ENCODE data around the gene CLINT1. TPM values are rescaled to one million over a fixed set of nuclear protein-coding genes. Genes with fewer than 3 reads are reported as not detected.

The CLINT1 gene
- total and polyA plus RNA-seq, 2 experiments from 2014 or later = 56.2 to 56.7 TPM

DNA sequence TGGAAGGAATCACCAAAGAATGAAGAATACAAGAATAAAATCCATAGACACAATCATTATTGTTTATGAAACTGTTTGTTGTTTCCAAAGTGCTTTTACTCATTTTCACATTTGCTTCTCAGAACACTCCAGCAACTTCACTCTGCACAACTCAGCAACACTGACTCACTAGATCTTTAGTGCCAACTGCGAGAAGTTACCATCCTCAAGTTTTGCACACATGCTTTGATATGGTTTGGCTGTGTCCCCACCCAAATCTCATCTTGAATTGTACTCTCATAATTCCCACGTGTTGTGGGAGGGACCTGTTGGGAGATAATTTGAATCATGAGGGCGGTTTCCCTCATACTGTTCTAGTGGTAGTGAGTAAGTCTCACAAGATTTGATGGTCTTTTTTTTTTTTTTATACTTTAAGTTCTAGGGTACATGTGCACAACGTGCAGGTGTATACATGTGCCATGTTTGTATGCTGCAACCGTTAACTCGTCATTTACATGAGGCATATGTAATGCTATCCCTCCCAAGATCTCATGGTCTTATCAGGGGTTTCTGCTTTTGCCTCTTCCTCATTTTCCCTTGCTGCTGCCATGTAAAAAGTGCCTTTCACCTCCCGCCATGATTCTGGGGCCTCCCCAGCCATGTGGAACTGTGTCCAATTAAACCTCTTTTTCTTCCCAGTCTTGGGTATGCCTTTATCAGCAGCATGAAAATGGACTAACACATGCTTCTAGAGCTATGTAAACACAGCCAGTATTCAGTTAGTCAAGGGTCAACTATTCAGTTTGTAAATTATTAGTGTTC is 36.9 kb downstream of the CLINT1 start:
- Histone ChIP-seq H3K27me3 (no peaks in the 10 kb centered on the region), H3K9me3 (ENCODE audit: low read depth) (no peaks in the 10 kb centered on the region), H3K4me1 (ENCODE audit: low read depth) (peaks cover 4% of the 10 kb centered on the region), H3K4me3 (no peak overlapping the region), H3K27ac (peak overlapping the region; percentile 37), H3K36me3 (no peaks in the 10 kb centered on the region)
- DNase-seq (ENCODE audit: low read depth in 1 of 2, low spot score in 1 of 2) = no peak
- TF ChIP-seq, protein P1, sequence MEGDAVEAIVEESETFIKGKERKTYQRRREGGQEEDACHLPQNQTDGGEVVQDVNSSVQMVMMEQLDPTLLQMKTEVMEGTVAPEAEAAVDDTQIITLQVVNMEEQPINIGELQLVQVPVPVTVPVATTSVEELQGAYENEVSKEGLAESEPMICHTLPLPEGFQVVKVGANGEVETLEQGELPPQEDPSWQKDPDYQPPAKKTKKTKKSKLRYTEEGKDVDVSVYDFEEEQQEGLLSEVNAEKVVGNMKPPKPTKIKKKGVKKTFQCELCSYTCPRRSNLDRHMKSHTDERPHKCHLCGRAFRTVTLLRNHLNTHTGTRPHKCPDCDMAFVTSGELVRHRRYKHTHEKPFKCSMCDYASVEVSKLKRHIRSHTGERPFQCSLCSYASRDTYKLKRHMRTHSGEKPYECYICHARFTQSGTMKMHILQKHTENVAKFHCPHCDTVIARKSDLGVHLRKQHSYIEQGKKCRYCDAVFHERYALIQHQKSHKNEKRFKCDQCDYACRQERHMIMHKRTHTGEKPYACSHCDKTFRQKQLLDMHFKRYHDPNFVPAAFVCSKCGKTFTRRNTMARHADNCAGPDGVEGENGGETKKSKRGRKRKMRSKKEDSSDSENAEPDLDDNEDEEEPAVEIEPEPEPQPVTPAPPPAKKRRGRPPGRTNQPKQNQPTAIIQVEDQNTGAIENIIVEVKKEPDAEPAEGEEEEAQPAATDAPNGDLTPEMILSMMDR (IDR thresholded peaks at IDR 0.05; ENCODE audit: low read depth, low read length) = no peak

DNA sequence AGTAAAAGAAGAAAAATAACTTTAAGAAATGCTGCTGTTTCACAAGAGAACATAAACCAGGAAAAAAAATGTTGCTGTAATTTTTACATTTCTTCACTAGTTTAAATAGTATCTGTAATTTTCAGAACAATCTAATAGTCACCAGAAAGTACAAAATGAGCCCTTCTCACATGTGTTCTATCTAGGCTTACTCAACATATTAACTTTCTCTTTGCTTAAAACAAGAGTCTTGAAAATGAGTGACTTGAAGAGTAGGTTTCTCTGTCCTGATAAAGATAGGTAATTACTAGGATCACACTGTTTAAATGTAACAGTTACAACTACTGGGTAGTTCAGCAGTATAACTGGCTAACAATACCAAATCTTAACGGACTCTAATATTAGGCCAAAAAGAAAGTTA is 37.5 kb downstream of the CLINT1 start:
- no peak for DNase-seq (ENCODE audit: low read depth in 1 of 2, low spot score in 1 of 2)
- Histone ChIP-seq H3K4me1 (ENCODE audit: low read depth) (no peaks in the 10 kb centered on the region), H3K36me3 (peaks cover 2% of the 10 kb centered on the region), H3K4me3 (no peak overlapping the region), H3K27ac (peak overlapping the region; percentile 37), H3K27me3 (no peaks in the 10 kb centered on the region), H3K9me3 (ENCODE audit: low read depth) (no peaks in the 10 kb centered on the region)
- TF ChIP-seq, protein P1 (IDR thresholded peaks at IDR 0.05; ENCODE audit: low read depth, low read length) = no peak

DNA sequence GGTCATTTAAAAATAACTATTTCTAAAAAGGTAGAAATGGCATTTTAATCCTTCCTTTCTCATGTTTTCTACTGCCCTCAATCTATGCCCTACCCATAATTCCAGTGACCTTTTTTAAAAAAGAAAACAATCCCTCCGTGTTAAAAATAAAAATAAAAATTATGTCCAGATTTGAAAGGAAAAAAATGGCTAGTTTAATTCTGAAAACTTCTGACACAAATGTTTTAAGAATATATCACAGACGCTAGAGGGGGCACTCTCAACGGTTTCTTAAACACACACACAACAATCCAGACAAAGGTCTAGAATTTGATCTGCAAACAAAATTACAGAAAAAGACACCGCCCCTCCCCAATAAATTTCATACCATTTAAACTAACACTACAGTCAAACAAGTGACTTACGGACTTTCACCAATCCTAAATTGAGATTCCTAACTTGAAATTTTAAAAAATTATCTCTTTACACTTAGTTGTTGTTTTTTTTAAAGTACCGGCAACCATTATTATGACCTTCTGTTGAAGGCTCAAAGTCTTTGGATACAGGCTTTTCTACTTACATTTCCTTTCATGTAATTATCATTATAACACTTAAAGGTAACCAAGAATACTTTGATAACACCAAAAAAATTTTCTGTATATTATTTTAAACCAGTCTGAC is 38.2 kb downstream of the CLINT1 start:
- no peaks in the 10 kb centered on the region for H3K9me3 ChIP-seq (ENCODE audit: low read depth)
- H3K27ac ChIP-seq = peak overlapping the region; percentile 78
- H3K4me3 ChIP-seq = no peak overlapping the region
- TF ChIP-seq, protein P1 (IDR thresholded peaks at IDR 0.05; ENCODE audit: low read depth, low read length) = peak; percentile 49
- DNase-seq (ENCODE audit: low read depth in 1 of 2, low spot score in 1 of 2) = peak; percentile 66 to 70
- H3K4me1 ChIP-seq (ENCODE audit: low read depth) = no peaks in the 10 kb centered on the region
- H3K27me3 ChIP-seq = no peaks in the 10 kb centered on the region
- H3K36me3 ChIP-seq = peaks cover 5% of the 10 kb centered on the region

DNA sequence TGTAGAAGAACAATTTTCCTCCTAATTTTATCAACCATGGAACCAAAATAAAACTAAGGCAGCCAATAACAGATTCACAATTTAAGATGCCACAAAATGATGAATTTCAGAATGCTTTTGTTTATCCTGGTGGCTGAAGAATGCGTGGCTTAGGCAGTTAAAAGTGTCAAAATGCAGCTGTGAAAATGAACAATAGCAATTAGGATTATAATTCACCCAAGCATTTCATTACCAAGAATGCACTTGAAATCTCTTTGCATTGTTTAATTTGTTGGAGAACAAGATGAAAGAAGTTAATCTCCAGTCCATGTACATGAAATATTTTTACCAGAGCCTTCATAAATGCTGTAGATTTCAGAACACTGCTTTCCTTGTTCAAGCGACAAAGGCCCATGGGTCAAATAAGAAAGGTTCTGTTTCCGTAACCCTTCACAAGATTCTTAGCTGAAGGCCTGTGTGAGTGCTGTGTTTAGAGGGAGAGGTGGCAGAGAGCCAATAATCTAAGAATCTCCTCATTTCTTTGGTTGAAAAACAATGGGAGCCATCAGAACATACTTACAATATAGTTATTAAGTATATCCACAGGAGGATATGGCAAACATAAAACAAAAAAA is 39.3 kb downstream of the CLINT1 start:
- peaks cover 5% of the 10 kb centered on the region for H3K36me3 ChIP-seq
- TF ChIP-seq, protein P1 (IDR thresholded peaks at IDR 0.05; ENCODE audit: low read depth, low read length) = no peak
- peak in 1 of 2 donors; percentile 23 for DNase-seq (ENCODE audit: low read depth in 1 of 2, low spot score in 1 of 2)
- no peaks in the 10 kb centered on the region for H3K9me3 ChIP-seq (ENCODE audit: low read depth)
- peak overlapping the region; percentile 78 for H3K27ac ChIP-seq
- H3K4me1 ChIP-seq (ENCODE audit: low read depth) = no peaks in the 10 kb centered on the region
- no peak overlapping the region for H3K4me3 ChIP-seq
- no peaks in the 10 kb centered on the region for H3K27me3 ChIP-seq

DNA sequence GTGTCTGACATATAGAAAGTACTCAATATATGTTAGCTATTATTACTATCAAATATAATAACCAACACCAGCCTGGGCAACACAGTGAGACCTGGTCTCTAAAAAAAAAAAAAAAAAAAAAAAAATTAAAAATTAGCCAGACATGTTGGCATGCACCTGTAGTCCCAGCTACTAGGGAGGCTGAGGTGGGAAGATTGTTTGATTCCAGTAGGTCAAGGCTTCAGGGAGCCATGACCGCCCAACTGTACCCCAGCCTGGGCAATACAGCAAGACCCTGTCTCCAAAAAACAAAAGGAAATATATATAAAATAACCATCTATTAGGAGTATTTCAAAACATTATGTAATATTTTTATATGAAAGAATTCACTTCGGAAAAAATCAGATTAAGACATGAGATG is 40.6 kb downstream of the CLINT1 start:
- Histone ChIP-seq H3K4me1 (ENCODE audit: low read depth) (no peaks in the 10 kb centered on the region), H3K4me3 (no peak overlapping the region), H3K9me3 (ENCODE audit: low read depth) (no peaks in the 10 kb centered on the region), H3K36me3 (peaks cover 12% of the 10 kb centered on the region), H3K27ac (no peak overlapping the region), H3K27me3 (no peaks in the 10 kb centered on the region)
- TF ChIP-seq, protein P1 (IDR thresholded peaks at IDR 0.05; ENCODE audit: low read depth, low read length) = no peak
- no peak for DNase-seq (ENCODE audit: low read depth in 1 of 2, low spot score in 1 of 2)
